ENCODE data around the gene ZIC4.

The ZIC4 gene

DNA sequence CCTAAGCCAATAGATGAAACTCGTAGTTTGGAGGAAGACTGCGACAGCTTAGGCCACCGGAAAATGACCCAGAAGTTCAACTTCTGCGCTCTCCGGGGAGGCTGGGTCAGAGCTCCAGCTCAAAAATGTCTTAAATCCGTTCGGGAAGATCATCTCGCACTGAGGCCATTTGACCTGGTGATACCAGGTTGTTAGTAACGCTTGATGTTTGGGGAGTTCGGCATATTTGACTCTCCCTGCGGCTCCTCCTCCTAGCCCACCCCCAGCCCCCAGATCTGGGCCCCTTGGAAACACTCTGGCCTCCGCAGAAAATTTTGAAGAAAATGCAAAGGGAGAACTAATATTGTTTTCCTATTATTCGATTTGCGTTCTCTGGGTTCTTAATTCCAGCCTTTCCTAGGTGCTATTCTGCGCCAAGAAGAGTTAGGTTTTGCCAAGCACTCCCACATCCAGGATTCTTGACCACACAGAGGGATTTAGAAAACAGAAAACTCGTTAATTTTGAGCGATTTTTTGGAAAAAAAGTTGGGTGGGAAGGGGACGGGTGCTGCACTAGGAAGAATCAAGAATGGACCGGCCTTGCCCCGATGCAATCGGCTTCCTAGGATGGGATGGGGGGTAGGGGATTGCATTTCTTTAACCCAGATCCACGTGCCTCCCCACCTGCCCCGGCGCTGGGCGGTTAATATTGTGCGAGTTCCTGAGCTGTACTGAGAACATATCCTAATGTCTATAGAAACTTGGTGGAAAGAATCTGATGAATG is 50.0 kb downstream of the ZIC4 start:
- no peak for DNase-seq

DNA sequence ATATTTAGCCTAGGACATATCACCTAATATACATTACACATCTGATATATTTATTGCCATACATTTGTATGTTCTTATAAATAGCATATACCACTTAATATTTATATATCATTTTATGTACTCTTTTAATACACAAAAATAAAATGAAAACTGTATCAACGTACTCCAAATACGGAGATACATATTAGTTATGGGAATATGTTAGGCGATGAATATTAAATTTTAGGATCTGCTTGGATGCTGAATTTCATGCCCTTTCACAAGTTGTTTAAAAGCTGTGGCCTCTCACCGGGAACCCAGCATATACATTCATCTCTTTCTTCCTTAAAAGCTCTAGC is 50.6 kb downstream of the ZIC4 start:
- no peak for DNase-seq

- DNase-seq: no peak
Measured at GRCh38 chr3:147355084-147355752, 51.1 kb downstream of the ZIC4 start.

GRCh38 chr3:147354623-147355022 is 51.7 kb downstream of the ZIC4 start:
- DNase-seq: no peak

GRCh38 chr3:147351301-147351700 is 55.0 kb downstream of the ZIC4 start:
- no peak for DNase-seq

DNA sequence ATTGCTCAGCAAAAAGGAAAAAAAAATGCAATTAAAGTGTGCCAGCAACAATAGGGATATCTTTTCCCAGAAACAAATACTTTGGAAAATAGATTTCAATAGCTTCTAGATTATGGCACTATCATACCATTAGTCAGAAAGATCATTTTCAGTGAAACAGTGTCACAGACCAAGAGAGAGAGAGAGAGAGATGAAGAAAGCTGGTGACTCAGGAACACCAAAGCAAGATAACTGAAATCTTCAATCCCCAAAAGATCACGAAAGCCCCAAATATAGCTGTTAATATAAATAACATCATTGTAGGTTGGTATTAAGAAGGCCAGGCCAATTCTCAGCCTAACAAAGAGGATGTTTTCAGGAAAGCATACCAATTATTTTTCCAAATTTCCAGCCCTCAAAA is 57.4 kb downstream of the ZIC4 start:
- no peak for DNase-seq

DNA sequence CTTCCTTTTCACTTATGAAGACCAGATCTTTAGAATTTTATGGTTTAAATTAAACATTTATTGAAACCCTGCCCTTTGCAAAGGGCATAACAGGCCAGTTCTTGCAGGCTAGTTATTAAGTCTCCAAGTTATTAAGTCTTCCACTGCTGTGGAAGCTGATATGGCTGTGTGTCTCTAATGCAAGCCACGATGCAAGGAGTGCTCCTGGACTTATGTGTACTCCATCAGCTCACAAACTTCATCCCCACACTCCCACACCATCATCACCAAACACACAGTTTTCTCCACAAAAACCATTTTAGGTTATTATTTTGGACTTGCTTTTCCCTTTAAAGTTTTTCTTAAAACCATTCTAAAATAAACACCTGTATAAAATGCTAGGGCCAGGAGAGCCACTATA is 62.4 kb downstream of the ZIC4 start:
- no peak for DNase-seq

- no peak for DNase-seq
Measured at GRCh38 chr3:147341727-147342126, 64.6 kb downstream of the ZIC4 start.

GRCh38 chr3:147336543-147337278 is 69.6 kb downstream of the ZIC4 start:
- DNase-seq: no peak
